Glutamatergic neuron (in vitro differentiated cells): Measurements from ENCODE around the gene DAPL1. TPM values are rescaled to one million over a fixed set of nuclear protein-coding genes. Genes with fewer than 3 reads are reported as not detected.
A peak's percentile ranks its signal among the peaks of the same experiment; 100 is the strongest.

ENCODE experiments used
- DNase-seq: peaks from one replicate; pipeline ENCODE4 v3.0.0; 2022
- H3K27ac Mint-ChIP-seq: one replicate; pipeline ENCODE4 v1.8.0; 2020; ENCODE audit warnings: mild to moderate bottlenecking, mixed read lengths, inconsistent platforms; ENCODE audit not compliant: unreplicated experiment
- H3K27me3 Mint-ChIP-seq: one replicate; pipeline ENCODE4 v1.8.0; 2020; ENCODE audit warnings: mild to moderate bottlenecking, moderate library complexity, mixed read lengths, inconsistent platforms; ENCODE audit not compliant: unreplicated experiment
- H3K36me3 Mint-ChIP-seq: one replicate; pipeline ENCODE4 v1.8.0; 2020; ENCODE audit warnings: mild to moderate bottlenecking, mixed read lengths, inconsistent platforms; ENCODE audit not compliant: unreplicated experiment
- H3K4me1 Mint-ChIP-seq: one replicate; pipeline ENCODE4 v1.8.0; 2020; ENCODE audit warnings: mild to moderate bottlenecking, low read depth, mixed read lengths, inconsistent platforms; ENCODE audit not compliant: unreplicated experiment
- H3K4me3 Mint-ChIP-seq: one replicate; pipeline ENCODE4 v1.8.0; 2020; ENCODE audit warnings: mild to moderate bottlenecking, mixed read lengths, inconsistent platforms; ENCODE audit not compliant: unreplicated experiment
- H3K9me3 Mint-ChIP-seq: one replicate; pipeline ENCODE4 v1.8.0; 2020; ENCODE audit warnings: mild to moderate bottlenecking, moderate library complexity, mixed read lengths, inconsistent platforms; ENCODE audit not compliant: unreplicated experiment
- CTCF ChIP-seq: fragments of 200-600 bp; sonication (generic); IDR thresholded peaks from one replicate; pipeline ENCODE4 v1.5.0; 2021; ENCODE audit not compliant: partially characterized antibody, unreplicated experiment
- total RNA-seq: library from RNA; stranded (reverse); fragmentation: NEBNext Ultra II Directional; extraction: Animal tissue kit (Norgen Biotek cat#: 25700); gene quantifications from one replicate; pipeline ENCODE4 v1.2.1, GENCODE V29; 2021; ENCODE audit not compliant: unreplicated experiment

Gene DAPL1
- total RNA-seq, 1 donor from 2014 or later = not detected

- TF ChIP-seq CTCF = no peak
- Mint-ChIP-seq H3K9me3 (peaks cover 2% of the 10 kb centered on the region), H3K27me3 (peaks cover 6% of the 10 kb centered on the region), H3K4me1 (peaks cover 18% of the 10 kb centered on the region), H3K4me3 (no peak overlapping the region), H3K36me3 (no peaks in the 10 kb centered on the region), H3K27ac (peak overlapping the region; percentile 77)
- DNase-seq = no peak
These were observed 44.5 kb upstream of the DAPL1 start for GRCh38 chr2:158750458-158751125.

- H3K4me3 Mint-ChIP-seq = no peak overlapping the region
- H3K27me3 Mint-ChIP-seq = peaks cover 6% of the 10 kb centered on the region
- TF ChIP-seq CTCF = peak; percentile 97
- DNase-seq = no peak
- H3K4me1 Mint-ChIP-seq = peaks cover 15% of the 10 kb centered on the region
- peaks cover under 1% of the 10 kb centered on the region for H3K9me3 Mint-ChIP-seq
- no peaks in the 10 kb centered on the region for H3K36me3 Mint-ChIP-seq
- H3K27ac Mint-ChIP-seq = no peak overlapping the region
These were observed 41.2 kb upstream of the DAPL1 start for GRCh38 chr2:158753641-158754611.

- Mint-ChIP-seq H3K9me3 (no peaks in the 10 kb centered on the region), H3K4me3 (no peak overlapping the region), H3K4me1 (peaks cover 6% of the 10 kb centered on the region), H3K27me3 (peaks cover 3% of the 10 kb centered on the region), H3K27ac (no peak overlapping the region), H3K36me3 (no peaks in the 10 kb centered on the region)
- DNase-seq = no peak
- no peak for TF ChIP-seq CTCF
These were observed 39.6 kb upstream of the DAPL1 start for GRCh38 chr2:158755310-158756087.

- no peak for TF ChIP-seq CTCF
- Mint-ChIP-seq H3K4me1 (no peaks in the 10 kb centered on the region), H3K4me3 (no peak overlapping the region), H3K9me3 (no peaks in the 10 kb centered on the region), H3K27me3 (no peaks in the 10 kb centered on the region), H3K36me3 (no peaks in the 10 kb centered on the region), H3K27ac (no peak overlapping the region)
- no peak for DNase-seq
These were observed 38.8 kb upstream of the DAPL1 start for GRCh38 chr2:158756331-158756730.
